ENCODE results near the gene FNIP1. TPM values are rescaled to one million over a fixed set of nuclear protein-coding genes. Genes with fewer than 3 reads are reported as not detected.
A peak's percentile ranks its signal among the peaks of the same experiment; 100 is the strongest.

Gene FNIP1
- polyA plus RNA-seq, 1 experiment = 15.8 TPM

- ChIA-PET POLR2A (no interaction called here), CTCF (interaction anchor here (0.6 kb wide), 1 partner anchor 745 kb away, joined by 3 read pairs; no protein-coding TSS in a partner anchor)
- no peak overlapping the region for H3K27ac ChIP-seq (ENCODE audit: low read depth, low read length)
- H3K9me3 ChIP-seq (ENCODE audit: control insufficient read depth, insufficient read depth, low read length) = no peaks in the 10 kb centered on the region
- H3K27me3 ChIP-seq (ENCODE audit: control insufficient read depth, insufficient read depth, low read length) = no peaks in the 10 kb centered on the region
- DNase-seq (ENCODE audit: low read depth, low spot score) = no peak
- TF ChIP-seq CTCF (IDR thresholded peaks at IDR 0.05; ENCODE audit: low read depth, low read length) = no peak
- no peak overlapping the region for H3K4me3 ChIP-seq (ENCODE audit: low read depth, low read length)
Measured at GRCh38 chr5:131617140-131617822, 179.5 kb downstream of the FNIP1 start.

GRCh38 chr5:131615957-131616356, 180.9 kb downstream of the FNIP1 start:
- H3K4me3 ChIP-seq (ENCODE audit: low read depth, low read length) = no peak overlapping the region
- ChIA-PET CTCF (interaction anchor here (0.6 to 1.9 kb wide), 3 partner anchors 23 to 50 kb away, joined by 3 to 10 read pairs (median 3); no protein-coding TSS in a partner anchor), POLR2A (interaction anchor here (0.8 to 1.1 kb wide), 3 partner anchors 22 to 26 kb away, joined by 3 read pairs; no protein-coding TSS in a partner anchor)
- H3K9me3 ChIP-seq (ENCODE audit: control insufficient read depth, insufficient read depth, low read length) = no peaks in the 10 kb centered on the region
- TF ChIP-seq CTCF (IDR thresholded peaks at IDR 0.05; ENCODE audit: low read depth, low read length) = no peak
- no peak overlapping the region for H3K27ac ChIP-seq (ENCODE audit: low read depth, low read length)
- DNase-seq (ENCODE audit: low read depth, low spot score) = no peak
- no peaks in the 10 kb centered on the region for H3K27me3 ChIP-seq (ENCODE audit: control insufficient read depth, insufficient read depth, low read length)

GRCh38 chr5:131613423-131613822, 183.4 kb downstream of the FNIP1 start:
- Histone ChIP-seq H3K27ac (ENCODE audit: low read depth, low read length) (no peak overlapping the region), H3K9me3 (ENCODE audit: control insufficient read depth, insufficient read depth, low read length) (no peaks in the 10 kb centered on the region), H3K4me3 (ENCODE audit: low read depth, low read length) (no peak overlapping the region), H3K27me3 (ENCODE audit: control insufficient read depth, insufficient read depth, low read length) (no peaks in the 10 kb centered on the region)
- TF ChIP-seq CTCF (IDR thresholded peaks at IDR 0.05; ENCODE audit: low read depth, low read length) = no peak
- ChIA-PET CTCF (interaction anchor here (1.0 to 1.1 kb wide), 2 partner anchors 24 kb away, joined by 3 to 4 read pairs; no protein-coding TSS in a partner anchor), POLR2A (no interaction called here)
- no peak for DNase-seq (ENCODE audit: low read depth, low spot score)

DNA sequence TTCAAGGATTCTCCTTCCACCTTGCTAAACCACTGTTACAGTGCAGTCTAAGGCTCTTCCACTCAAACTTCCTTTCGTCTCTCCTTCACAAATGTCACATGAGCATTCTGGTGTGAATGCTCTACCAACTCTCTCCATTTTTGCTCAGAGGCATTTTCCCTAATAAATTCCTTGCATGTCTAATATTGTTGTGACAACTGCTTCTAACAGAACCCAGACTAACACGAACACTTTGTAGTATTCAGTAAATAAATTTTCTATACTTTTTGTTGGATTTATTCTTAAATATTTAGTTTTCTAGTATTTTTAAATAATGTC, 185.8 kb downstream of the FNIP1 start:
- no peaks in the 10 kb centered on the region for H3K9me3 ChIP-seq (ENCODE audit: control insufficient read depth, insufficient read depth, low read length)
- peak overlapping the region; percentile 96 for H3K27ac ChIP-seq (ENCODE audit: low read depth, low read length)
- no peaks in the 10 kb centered on the region for H3K27me3 ChIP-seq (ENCODE audit: control insufficient read depth, insufficient read depth, low read length)
- no peak overlapping the region for H3K4me3 ChIP-seq (ENCODE audit: low read depth, low read length)
- ChIA-PET CTCF (interaction anchor here (3.2 kb wide), 1 partner anchor 21 kb away, joined by 11 read pairs; no protein-coding TSS in a partner anchor), POLR2A (interaction anchor here (1.1 kb wide), 1 partner anchor 62 kb away, joined by 6 read pairs; no protein-coding TSS in a partner anchor)
- TF ChIP-seq CTCF (IDR thresholded peaks at IDR 0.05; ENCODE audit: low read depth, low read length) = no peak
- no peak for DNase-seq (ENCODE audit: low read depth, low spot score)

Measured in AG04450 (cell line).